ENCODE data around the gene AKR7A3.

The AKR7A3 gene

DNA sequence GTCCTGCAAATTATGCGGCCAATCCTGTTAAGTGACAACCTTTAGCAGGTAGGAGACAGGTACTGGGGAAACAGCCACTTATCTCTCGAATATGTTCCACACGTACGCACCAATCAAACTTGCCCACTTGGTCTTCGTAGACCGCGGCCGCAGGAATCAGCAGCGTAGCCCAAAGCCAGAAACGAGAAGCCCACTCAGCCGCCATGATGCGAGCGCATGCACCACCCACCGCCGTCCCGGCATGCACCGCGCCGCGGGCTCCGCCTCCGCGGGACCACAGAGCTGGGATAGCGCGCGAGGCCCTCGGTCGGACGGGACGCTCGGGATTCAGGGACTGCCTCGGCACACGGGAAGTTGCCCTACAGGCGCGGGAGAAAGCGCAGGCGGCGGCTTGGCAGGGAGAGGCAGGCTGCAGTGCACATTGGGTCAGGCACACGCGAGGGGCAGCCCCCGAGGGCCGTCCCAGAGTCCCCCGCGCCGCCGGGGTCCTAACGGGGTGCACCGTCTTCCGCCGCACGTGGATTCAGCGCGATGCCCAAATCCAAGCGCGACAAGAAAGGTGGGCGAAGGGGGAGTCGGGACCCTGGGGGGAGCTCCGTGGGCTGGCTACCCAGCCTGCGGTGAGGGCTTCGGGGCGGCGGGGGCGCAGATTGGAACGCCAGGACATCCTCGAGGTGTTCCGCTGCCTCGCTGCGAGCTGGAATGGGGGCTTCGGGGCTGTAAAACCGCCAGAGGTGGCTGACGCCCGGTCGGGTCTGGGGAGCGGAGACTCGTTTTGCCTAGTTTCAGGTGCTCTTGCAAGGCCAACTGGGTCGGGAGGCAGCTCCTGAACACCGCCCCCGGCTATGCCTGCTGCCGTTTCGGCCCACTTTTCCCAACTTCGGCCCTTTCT is 37.0 kb downstream of the AKR7A3 start, which contains the start of the genes EMC1 and MRTO4:
Gene EMC1 (minus strand): TSS at position 220 of the 892 bp plus-strand sequence. CDS start 15 bp downstream, at position 205.
Gene MRTO4 (plus strand): TSS at position 501 of the 892 bp plus-strand sequence. CDS start 31 bp downstream, at position 532.
- FAIRE-seq: no peak

DNA sequence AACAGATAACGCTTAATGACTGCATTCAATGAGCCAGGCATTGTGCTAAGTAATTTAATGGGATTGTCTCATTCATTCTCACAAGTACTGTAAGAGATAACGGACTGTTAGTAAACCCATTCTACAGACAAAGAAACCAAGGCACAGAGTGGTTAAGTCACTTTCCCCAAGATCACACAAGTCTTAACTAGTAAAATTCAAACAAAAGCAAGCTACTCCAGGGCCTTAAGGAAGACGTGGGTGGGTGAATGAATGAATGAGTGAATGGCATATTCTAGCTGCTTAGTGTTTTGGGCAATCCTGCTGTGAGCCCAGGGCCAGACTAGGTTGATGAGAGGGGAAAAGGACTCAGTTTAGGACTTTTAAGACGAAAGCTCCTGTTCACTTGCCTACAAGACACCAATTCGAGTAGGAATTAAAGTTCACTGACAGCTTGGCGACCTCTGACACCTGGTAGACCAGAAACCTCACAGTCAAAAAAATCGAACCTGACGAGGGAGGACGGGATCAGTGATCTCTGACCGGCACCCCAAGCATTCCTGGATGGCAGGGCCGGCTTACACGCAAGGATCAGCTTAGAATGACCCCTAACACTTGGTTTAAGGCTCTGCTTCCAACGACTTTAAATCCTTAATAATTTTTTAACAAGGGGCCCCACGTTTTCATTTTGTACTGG is 37.8 kb downstream of the AKR7A3 start:
- no peak for FAIRE-seq

DNA sequence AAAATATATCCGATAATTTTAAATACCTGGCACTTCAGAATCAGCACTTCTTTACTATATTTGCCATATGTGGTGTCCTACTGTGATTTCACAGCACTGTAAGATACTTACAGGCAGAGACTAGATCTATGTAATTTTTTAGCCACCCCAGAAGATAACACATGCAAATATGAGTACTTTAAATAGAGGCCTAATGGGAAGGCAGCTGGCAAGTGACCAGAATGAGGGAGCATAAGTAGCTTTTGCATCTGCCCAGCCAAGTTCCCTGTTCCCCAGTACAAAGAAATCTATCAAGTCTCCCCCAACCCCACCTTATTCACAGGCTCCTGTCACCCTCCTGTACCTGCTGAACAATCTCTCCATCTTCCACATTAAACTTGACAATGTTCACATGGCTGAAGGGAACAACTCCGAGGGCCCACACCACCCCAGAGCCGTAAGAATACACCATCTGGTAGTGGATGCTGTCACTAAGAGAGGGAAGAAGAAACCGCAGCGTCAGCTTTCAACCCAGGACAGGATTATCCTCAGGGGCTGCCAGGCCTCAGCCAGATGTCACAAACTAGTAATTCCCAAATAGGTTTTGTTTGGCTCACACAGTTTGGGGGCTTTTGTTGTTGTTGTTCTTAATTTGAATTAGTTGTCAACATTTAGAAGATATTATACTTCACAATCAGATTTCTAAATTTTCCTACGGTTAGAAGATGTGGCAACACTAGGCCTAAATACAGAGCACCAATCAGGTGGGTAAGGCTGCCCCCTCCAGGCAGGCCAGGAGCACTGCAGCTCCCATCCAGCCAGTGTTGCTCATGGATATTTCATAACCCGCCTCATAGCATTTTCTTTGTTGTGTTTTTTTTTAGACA is 47.7 kb downstream of the AKR7A3 start:
- peak; percentile 73 for FAIRE-seq

DNA sequence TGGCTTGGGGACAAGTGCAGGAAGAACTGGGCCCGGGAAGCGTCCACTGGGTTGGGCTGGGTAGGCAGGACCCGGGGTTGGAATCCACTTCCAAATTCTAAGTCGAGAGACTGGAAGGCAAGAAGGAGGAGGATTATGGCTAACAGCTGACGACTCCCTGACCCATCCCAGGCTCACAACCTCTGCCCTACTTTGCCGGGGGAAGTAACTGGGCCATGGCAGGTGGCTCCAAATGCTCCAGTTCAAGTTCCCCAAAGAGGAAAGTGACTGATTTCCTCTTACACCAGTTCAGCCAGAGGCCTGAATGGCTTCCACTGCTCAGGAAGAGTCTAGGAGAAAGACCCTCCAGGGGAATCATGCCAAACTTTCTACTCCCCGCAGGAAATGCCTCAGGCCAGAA is 48.7 kb downstream of the AKR7A3 start:
- no peak for FAIRE-seq

DNA sequence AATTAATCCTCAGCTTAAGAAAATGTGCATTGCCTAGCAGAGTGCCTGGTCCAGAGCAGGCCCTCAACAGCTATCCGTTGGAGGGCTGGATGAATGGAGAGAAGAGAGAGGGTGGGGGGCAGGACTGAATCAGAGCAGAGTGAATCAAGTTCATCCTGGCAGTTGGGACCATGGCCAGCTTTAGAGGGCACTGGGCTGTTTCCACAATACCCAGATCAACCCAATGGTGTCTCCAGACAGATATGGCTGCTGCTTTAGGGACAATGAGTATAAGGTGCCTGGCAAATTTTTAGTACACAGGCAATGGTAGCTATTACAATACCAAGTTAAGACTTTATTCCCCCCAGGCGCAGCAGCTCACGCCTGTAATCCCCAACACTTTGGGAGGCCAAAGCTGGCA is 54.3 kb downstream of the AKR7A3 start:
- FAIRE-seq: no peak

Data from A204.1 (cell line).